HEK293 (cell line): Measurements from ENCODE around the gene APOO.

Source experiments
- EGR2 ChIP-seq: fragments of 450-650 bp; formaldehyde crosslinking; IDR thresholded peaks from 2 replicates; pipeline ENCODE4 v1.5.1; 2016; ENCODE audit warnings: low read depth, missing biosample characterization, missing genetic modification characterization
- FEZF1 ChIP-seq: fragments of 450-650 bp; formaldehyde crosslinking; IDR thresholded peaks from 2 replicates; pipeline ENCODE4 v1.5.1; 2016; ENCODE audit warnings: missing biosample characterization, missing genetic modification characterization
- HIC1 ChIP-seq: fragments of 450-650 bp; formaldehyde crosslinking; IDR thresholded peaks from 2 replicates; pipeline ENCODE4 v1.5.1; 2016; ENCODE audit warnings: missing biosample characterization, missing genetic modification characterization
- KLF8 ChIP-seq: fragments of 450-650 bp; formaldehyde crosslinking; IDR thresholded peaks from 2 replicates; pipeline ENCODE4 v1.5.1; 2016; ENCODE audit warnings: missing biosample characterization, missing genetic modification characterization
- MYNN ChIP-seq: fragments of 450-650 bp; formaldehyde crosslinking; IDR thresholded peaks from 2 replicates; pipeline ENCODE4 v1.5.1; 2016; ENCODE audit warnings: missing biosample characterization, missing genetic modification characterization, borderline replicate concordance
- TSHZ1 ChIP-seq: fragments of 450-650 bp; formaldehyde crosslinking; IDR thresholded peaks from 2 replicates; pipeline ENCODE4 v1.5.1; 2016; ENCODE audit warnings: missing biosample characterization, missing genetic modification characterization, borderline replicate concordance
- ZBTB17 ChIP-seq: fragments of 450-650 bp; formaldehyde crosslinking; IDR thresholded peaks from 2 replicates; pipeline ENCODE4 v1.5.1; 2016; ENCODE audit warnings: missing biosample characterization, missing genetic modification characterization
- ZBTB48 ChIP-seq: fragments of 450-650 bp; formaldehyde crosslinking; IDR thresholded peaks from 2 replicates; pipeline ENCODE4 v1.5.1; 2016; ENCODE audit warnings: missing biosample characterization, missing genetic modification characterization
- ZBTB49 ChIP-seq: fragments of 450-650 bp; formaldehyde crosslinking; IDR thresholded peaks from 2 replicates; pipeline ENCODE4 v1.5.1; 2016; ENCODE audit warnings: missing biosample characterization, missing genetic modification characterization, low read depth
- ZBTB8A ChIP-seq: fragments of 450-650 bp; formaldehyde crosslinking; IDR thresholded peaks from 2 replicates; pipeline ENCODE4 v1.5.1; 2016; ENCODE audit warnings: missing biosample characterization, missing genetic modification characterization
- ZEB2 ChIP-seq: fragments of 450-650 bp; formaldehyde crosslinking; IDR thresholded peaks from 2 replicates; pipeline ENCODE4 v1.5.1; 2016; ENCODE audit warnings: missing biosample characterization, missing genetic modification characterization
- ZFP41 ChIP-seq: fragments of 450-650 bp; formaldehyde crosslinking; IDR thresholded peaks from 2 replicates; pipeline ENCODE4 v1.5.1; 2016; ENCODE audit warnings: missing biosample characterization, missing genetic modification characterization, borderline replicate concordance
- ZIC2 ChIP-seq: fragments of 450-650 bp; formaldehyde crosslinking; IDR thresholded peaks from 2 replicates; pipeline ENCODE4 v1.5.1; 2016; ENCODE audit warnings: missing biosample characterization, missing genetic modification characterization
- ZNF10 ChIP-seq: fragments of 450-650 bp; formaldehyde crosslinking; IDR thresholded peaks from 2 replicates; pipeline ENCODE4 v1.5.1; 2017; ENCODE audit warnings: missing biosample characterization, missing genetic modification characterization
- ZNF148 ChIP-seq: fragments of 450-650 bp; formaldehyde crosslinking; IDR thresholded peaks from 2 replicates; pipeline ENCODE4 v1.5.0; 2017; ENCODE audit warnings: missing biosample characterization, missing genetic modification characterization, borderline replicate concordance
- ZNF174 ChIP-seq: fragments of 450-650 bp; formaldehyde crosslinking; IDR thresholded peaks from 2 replicates; pipeline ENCODE4 v1.5.0; 2017; ENCODE audit warnings: missing biosample characterization, mild to moderate bottlenecking, missing genetic modification characterization
- ZNF26 ChIP-seq: fragments of 450-650 bp; formaldehyde crosslinking; IDR thresholded peaks from 2 replicates; pipeline ENCODE4 v1.5.1; 2016; ENCODE audit warnings: missing biosample characterization, missing genetic modification characterization
- ZNF362 ChIP-seq: fragments of 450-650 bp; formaldehyde crosslinking; IDR thresholded peaks from 2 replicates; pipeline ENCODE4 v1.5.1; 2016; ENCODE audit warnings: missing biosample characterization, missing genetic modification characterization
- ZNF639 ChIP-seq: fragments of 450-650 bp; formaldehyde crosslinking; IDR thresholded peaks from 2 replicates; pipeline ENCODE4 v1.5.1; 2016; ENCODE audit warnings: missing biosample characterization, missing genetic modification characterization

APOO gene

GRCh38 chrX:23883737-23884354, 23.9 kb downstream of the APOO start (continued):
- TF ChIP-seq ZIC2 (tag by site-specific recombination) (peak; percentile 98), ZEB2 (tag by site-specific recombination) (0 out of 2 replicates have a peak, but pooled peaks have one; percentile 58), ZBTB8A (tag by site-specific recombination) (peak; percentile 39; the same call in 1 of the 2 replicates), ZNF26 (tag by site-specific recombination) (no peak), ZFP41 (tag by site-specific recombination) (no peak), HIC1 (tag by site-specific recombination) (peak; percentile 66; the same call in 1 of the 2 replicates), ZBTB49 (tag by site-specific recombination) (no peak), ZBTB17 (tag by site-specific recombination) (peak; percentile 72), ZNF174 (tag by site-specific recombination) (no peak), MYNN (peak; percentile 94), ZBTB48 (tag by site-specific recombination) (peak; percentile 26; the same call in 1 of the 2 replicates), ZNF148 (no peak), ZNF10 (tag by site-specific recombination) (no peak), ZNF639 (no peak), TSHZ1 (tag by site-specific recombination) (0 out of 2 replicates have a peak, but pooled peaks have one; percentile 14), ZNF362 (tag by site-specific recombination) (no peak), KLF8 (tag by site-specific recombination) (0 out of 2 replicates have a peak, but pooled peaks have one; percentile 39), FEZF1 (peak; percentile 84), EGR2 (tag by site-specific recombination) (peak; percentile 89)
